ENCODE data around the gene HOXA9. TPM values are rescaled to one million over a fixed set of nuclear protein-coding genes. Genes with fewer than 3 reads are reported as not detected.

The HOXA9 gene
- total RNA-seq, 1 experiment from 2014 or later = 91.0 TPM

DNA sequence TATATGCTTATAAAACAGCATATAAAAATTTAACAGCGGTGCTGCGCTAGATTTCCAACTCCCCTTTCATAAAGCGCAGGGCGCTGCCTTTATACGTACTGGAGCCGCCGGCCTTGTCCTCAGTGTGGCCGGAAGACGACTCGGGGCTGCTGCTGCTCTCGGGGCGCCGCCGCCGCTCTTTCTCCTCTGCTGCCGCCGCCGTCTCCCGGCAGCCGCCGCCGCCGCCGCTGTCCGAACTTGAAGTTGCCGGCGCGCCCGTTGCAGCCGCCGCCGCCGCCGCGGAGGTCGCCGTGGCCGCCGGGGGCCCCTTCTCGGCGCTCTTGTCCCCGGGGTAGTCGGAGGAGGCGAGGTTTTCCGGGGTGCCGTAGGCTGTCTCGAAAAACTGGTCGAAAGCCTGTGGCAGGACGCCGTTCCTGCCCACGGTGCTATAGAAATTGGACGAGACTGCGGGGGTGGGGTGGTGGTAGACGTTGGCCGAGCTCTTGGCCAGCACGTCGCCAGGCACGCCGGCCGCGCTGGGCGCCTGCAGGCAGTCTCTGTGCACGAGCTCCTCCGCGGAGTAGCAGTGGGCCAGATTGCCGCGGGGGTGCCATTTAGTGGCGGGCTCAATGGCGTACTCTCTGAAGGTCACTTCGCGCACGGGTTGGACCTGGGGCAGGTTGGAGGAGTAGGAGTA, 19.1 kb upstream of the HOXA9 start (continued):
- TF ChIP-seq, protein P1, sequence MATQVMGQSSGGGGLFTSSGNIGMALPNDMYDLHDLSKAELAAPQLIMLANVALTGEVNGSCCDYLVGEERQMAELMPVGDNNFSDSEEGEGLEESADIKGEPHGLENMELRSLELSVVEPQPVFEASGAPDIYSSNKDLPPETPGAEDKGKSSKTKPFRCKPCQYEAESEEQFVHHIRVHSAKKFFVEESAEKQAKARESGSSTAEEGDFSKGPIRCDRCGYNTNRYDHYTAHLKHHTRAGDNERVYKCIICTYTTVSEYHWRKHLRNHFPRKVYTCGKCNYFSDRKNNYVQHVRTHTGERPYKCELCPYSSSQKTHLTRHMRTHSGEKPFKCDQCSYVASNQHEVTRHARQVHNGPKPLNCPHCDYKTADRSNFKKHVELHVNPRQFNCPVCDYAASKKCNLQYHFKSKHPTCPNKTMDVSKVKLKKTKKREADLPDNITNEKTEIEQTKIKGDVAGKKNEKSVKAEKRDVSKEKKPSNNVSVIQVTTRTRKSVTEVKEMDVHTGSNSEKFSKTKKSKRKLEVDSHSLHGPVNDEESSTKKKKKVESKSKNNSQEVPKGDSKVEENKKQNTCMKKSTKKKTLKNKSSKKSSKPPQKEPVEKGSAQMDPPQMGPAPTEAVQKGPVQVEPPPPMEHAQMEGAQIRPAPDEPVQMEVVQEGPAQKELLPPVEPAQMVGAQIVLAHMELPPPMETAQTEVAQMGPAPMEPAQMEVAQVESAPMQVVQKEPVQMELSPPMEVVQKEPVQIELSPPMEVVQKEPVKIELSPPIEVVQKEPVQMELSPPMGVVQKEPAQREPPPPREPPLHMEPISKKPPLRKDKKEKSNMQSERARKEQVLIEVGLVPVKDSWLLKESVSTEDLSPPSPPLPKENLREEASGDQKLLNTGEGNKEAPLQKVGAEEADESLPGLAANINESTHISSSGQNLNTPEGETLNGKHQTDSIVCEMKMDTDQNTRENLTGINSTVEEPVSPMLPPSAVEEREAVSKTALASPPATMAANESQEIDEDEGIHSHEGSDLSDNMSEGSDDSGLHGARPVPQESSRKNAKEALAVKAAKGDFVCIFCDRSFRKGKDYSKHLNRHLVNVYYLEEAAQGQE (IDR thresholded peaks at IDR 0.05; ENCODE audit: low read depth) = no peak
- TF ChIP-seq TCF7L2 (IDR thresholded peaks at IDR 0.05; ENCODE audit: borderline replicate concordance, extremely low read depth, insufficient read depth, insufficient read length) (peak; percentile 37), EGR1 (IDR thresholded peaks at IDR 0.05; ENCODE audit: low read depth) (peak; percentile 89), CEBPB (IDR thresholded peaks at IDR 0.05; ENCODE audit: low read depth) (no peak), SP1 (IDR thresholded peaks at IDR 0.05; ENCODE audit: low read depth) (no peak), JUND (IDR thresholded peaks at IDR 0.05) (no peak)
- TF ChIP-seq, protein P2, sequence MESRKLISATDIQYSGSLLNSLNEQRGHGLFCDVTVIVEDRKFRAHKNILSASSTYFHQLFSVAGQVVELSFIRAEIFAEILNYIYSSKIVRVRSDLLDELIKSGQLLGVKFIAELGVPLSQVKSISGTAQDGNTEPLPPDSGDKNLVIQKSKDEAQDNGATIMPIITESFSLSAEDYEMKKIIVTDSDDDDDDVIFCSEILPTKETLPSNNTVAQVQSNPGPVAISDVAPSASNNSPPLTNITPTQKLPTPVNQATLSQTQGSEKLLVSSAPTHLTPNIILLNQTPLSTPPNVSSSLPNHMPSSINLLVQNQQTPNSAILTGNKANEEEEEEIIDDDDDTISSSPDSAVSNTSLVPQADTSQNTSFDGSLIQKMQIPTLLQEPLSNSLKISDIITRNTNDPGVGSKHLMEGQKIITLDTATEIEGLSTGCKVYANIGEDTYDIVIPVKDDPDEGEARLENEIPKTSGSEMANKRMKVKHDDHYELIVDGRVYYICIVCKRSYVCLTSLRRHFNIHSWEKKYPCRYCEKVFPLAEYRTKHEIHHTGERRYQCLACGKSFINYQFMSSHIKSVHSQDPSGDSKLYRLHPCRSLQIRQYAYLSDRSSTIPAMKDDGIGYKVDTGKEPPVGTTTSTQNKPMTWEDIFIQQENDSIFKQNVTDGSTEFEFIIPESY (IDR thresholded peaks at IDR 0.05; ENCODE audit: extremely low read depth, insufficient replicate concordance, low read length) = no peak
- TF ChIP-seq, protein P3, sequence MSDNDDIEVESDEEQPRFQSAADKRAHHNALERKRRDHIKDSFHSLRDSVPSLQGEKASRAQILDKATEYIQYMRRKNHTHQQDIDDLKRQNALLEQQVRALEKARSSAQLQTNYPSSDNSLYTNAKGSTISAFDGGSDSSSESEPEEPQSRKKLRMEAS (IDR thresholded peaks at IDR 0.05) = peak; percentile 48; the same call in 1 of the 2 replicates
- TF ChIP-seq, protein P4, sequence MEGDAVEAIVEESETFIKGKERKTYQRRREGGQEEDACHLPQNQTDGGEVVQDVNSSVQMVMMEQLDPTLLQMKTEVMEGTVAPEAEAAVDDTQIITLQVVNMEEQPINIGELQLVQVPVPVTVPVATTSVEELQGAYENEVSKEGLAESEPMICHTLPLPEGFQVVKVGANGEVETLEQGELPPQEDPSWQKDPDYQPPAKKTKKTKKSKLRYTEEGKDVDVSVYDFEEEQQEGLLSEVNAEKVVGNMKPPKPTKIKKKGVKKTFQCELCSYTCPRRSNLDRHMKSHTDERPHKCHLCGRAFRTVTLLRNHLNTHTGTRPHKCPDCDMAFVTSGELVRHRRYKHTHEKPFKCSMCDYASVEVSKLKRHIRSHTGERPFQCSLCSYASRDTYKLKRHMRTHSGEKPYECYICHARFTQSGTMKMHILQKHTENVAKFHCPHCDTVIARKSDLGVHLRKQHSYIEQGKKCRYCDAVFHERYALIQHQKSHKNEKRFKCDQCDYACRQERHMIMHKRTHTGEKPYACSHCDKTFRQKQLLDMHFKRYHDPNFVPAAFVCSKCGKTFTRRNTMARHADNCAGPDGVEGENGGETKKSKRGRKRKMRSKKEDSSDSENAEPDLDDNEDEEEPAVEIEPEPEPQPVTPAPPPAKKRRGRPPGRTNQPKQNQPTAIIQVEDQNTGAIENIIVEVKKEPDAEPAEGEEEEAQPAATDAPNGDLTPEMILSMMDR (IDR thresholded peaks at IDR 0.05 in 2 of 3, conservative IDR thresholded peaks at IDR 0.05 in 1 of 3; ENCODE audit: borderline replicate concordance in 1 of 3, insufficient read depth in 1 of 3, low read depth in 2 of 3, low read length in 2 of 3) = no peak
